SU-DHL-6 (cell line): Measurements from ENCODE around the gene EFNB2.

Experiments
- CTCF ChIP-seq: fragments of 200-600 bp; sonication (generic); IDR thresholded peaks from one replicate; pipeline ENCODE4 v1.5.1; 2017; ENCODE audit warnings: antibody characterized with exemption, mild to moderate bottlenecking, low read length, moderate library complexity; ENCODE audit not compliant: insufficient read depth, poor library complexity, severe bottlenecking
- EZH2phosphoT487 ChIP-seq: fragments of 200-600 bp; sonication (generic), shearing (Covaris generic); conservative IDR thresholded peaks from 2 replicates; pipeline ENCODE4 v1.6.1; 2018; ENCODE audit warnings: mild to moderate bottlenecking, antibody characterized with exemption, low read length, moderate library complexity, mixed read lengths

- no peak for TF ChIP-seq EZH2phosphoT487
- no peak for TF ChIP-seq CTCF
Measured at GRCh38 chr13:106561551-106562170, 26.2 kb upstream of the EFNB2 start.
